HEK293T (cell line): ENCODE measurements around the gene CLUH.

ENCODE experiments used
- ARNT ChIP-seq: fragments of 450-650 bp; IDR thresholded peaks from 2 replicates; pipeline ENCODE4 v1.6.1; 2017; ENCODE audit warnings: mild to moderate bottlenecking
- BHLHE40 ChIP-seq: fragments of 450-650 bp; IDR thresholded peaks from 2 replicates; pipeline ENCODE4 v1.6.1; 2016; ENCODE audit warnings: mild to moderate bottlenecking, moderate library complexity, borderline replicate concordance
- CTBP1 ChIP-seq: fragments of 450-650 bp; IDR thresholded peaks from 2 replicates; pipeline ENCODE4 v1.6.1; 2016; ENCODE audit warnings: borderline replicate concordance
- ELF4 ChIP-seq: fragments of 450-650 bp; IDR thresholded peaks from 2 replicates; pipeline ENCODE4 v1.6.1; 2017; ENCODE audit warnings: antibody characterized with exemption
- FOXA1 ChIP-seq: fragments of 450-650 bp; IDR thresholded peaks from 2 replicates; pipeline ENCODE4 v1.6.1; 2016; ENCODE audit warnings: mild to moderate bottlenecking
- FOXK2 ChIP-seq: fragments of 450-650 bp; IDR thresholded peaks from 2 replicates; pipeline ENCODE4 v1.6.1; 2016; ENCODE audit warnings: mild to moderate bottlenecking
- FOXM1 ChIP-seq: fragments of 450-650 bp; IDR thresholded peaks from 2 replicates; pipeline ENCODE4 v1.6.1; 2017; ENCODE audit warnings: mild to moderate bottlenecking, borderline replicate concordance
- HDGF ChIP-seq: fragments of 450-650 bp; IDR thresholded peaks from 2 replicates; pipeline ENCODE4 v1.6.1; 2017; ENCODE audit warnings: antibody characterized with exemption, borderline replicate concordance
- LEF1 ChIP-seq: fragments of 450-650 bp; IDR thresholded peaks from 2 replicates; pipeline ENCODE4 v1.6.1; 2017; ENCODE audit warnings: mild to moderate bottlenecking, borderline replicate concordance
- SP1 ChIP-seq: fragments of 450-650 bp; IDR thresholded peaks from 2 replicates; pipeline ENCODE4 v1.6.1; 2017
- SUZ12 ChIP-seq: fragments of 450-650 bp; IDR thresholded peaks from 2 replicates; pipeline ENCODE4 v1.6.1; 2016; ENCODE audit warnings: mild to moderate bottlenecking
- TARDBP ChIP-seq: fragments of 450-650 bp; IDR thresholded peaks from 2 replicates; pipeline ENCODE4 v1.6.1; 2016
- TF ChIP-seq, protein P1 (sequence below): fragments of 450-650 bp; IDR thresholded peaks from 2 replicates; pipeline ENCODE4 v1.6.1; 2016

DNA sequence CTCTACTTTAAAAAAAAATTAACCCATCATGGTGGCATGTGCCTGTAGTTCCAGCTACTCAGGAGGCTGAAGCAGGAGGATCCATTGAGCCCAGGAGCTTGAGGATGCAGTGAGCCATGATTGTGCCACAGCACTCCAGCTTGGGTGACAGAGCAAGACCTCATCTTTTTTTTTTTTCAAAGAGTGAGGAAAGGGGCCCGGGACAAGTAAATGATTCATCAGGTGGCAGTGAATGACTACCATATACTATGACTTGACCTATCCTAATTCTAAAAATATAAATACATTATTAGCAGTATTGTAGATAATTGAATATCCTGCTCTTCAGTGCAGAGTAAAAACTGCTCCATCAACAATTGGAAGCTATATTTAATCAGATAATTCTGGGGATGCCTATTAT is 55.3 kb downstream of the CLUH start:
- TF ChIP-seq HDGF, result no peak
- TF ChIP-seq, protein P1, sequence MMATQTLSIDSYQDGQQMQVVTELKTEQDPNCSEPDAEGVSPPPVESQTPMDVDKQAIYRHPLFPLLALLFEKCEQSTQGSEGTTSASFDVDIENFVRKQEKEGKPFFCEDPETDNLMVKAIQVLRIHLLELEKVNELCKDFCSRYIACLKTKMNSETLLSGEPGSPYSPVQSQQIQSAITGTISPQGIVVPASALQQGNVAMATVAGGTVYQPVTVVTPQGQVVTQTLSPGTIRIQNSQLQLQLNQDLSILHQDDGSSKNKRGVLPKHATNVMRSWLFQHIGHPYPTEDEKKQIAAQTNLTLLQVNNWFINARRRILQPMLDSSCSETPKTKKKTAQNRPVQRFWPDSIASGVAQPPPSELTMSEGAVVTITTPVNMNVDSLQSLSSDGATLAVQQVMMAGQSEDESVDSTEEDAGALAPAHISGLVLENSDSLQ, result no peak
- TF ChIP-seq SUZ12, result no peak
- TF ChIP-seq BHLHE40, result no peak
- TF ChIP-seq ARNT, result no peak
- TF ChIP-seq FOXA1, result no peak
- TF ChIP-seq TARDBP, result no peak
- TF ChIP-seq ELF4, result no peak
- no peak for TF ChIP-seq CTBP1
- TF ChIP-seq SP1, result no peak
- no peak for TF ChIP-seq LEF1
- TF ChIP-seq FOXM1, result no peak
- TF ChIP-seq FOXK2, result no peak
